Neural cell (in vitro differentiated cells): ENCODE data around the gene GNB3. TPM values are rescaled to one million over a fixed set of nuclear protein-coding genes. Genes with fewer than 3 reads are reported as not detected.
A peak's percentile ranks its signal among the peaks of the same experiment; 100 is the strongest.

Experiments
- H2AFZ ChIP-seq: fragments of 200-600, 300-800 bp; sonication (generic), shearing (Covaris generic); 2 replicates; pipeline ENCODE4 v1.6.0; 2014; ENCODE audit warnings: low read depth, mild to moderate bottlenecking, antibody characterized with exemption, low read length, moderate library complexity
- H3F3A ChIP-seq: fragments of 200-600 bp; shearing (Covaris generic); 2 replicates; pipeline ENCODE4 v1.6.1; 2016; ENCODE audit warnings: mild to moderate bottlenecking, moderate library complexity, mixed read lengths, antibody characterized with exemption, low read length; ENCODE audit not compliant: insufficient read depth, poor library complexity, severe bottlenecking
- H3K27ac ChIP-seq: fragments of 200-600, 300-800 bp; sonication (generic), shearing (Covaris generic); 2 replicates; pipeline ENCODE4 v1.5.1; 2014; ENCODE audit warnings: mild to moderate bottlenecking, low read length, moderate library complexity
- H3K27me3 ChIP-seq: fragments of 300-800, 200-600 bp; sonication (generic), shearing (Covaris generic); 2 replicates; pipeline ENCODE4 v1.6.0; 2014; ENCODE audit warnings: mild to moderate bottlenecking, low read depth, low read length, moderate library complexity; ENCODE audit not compliant: insufficient read depth
- H3K36me3 ChIP-seq: fragments of 300-800, 200-600 bp; sonication (generic), shearing (Covaris generic); 2 replicates; pipeline ENCODE4 v1.5.1; 2014; ENCODE audit warnings: mild to moderate bottlenecking, antibody characterized with exemption, low read length, moderate library complexity; ENCODE audit not compliant: insufficient read depth
- H3K4me2 ChIP-seq: fragments of 300-800, 200-600 bp; sonication (generic), shearing (Covaris generic); 2 replicates; pipeline ENCODE4 v1.6.0; 2014; ENCODE audit warnings: mild to moderate bottlenecking, low read length
- H3K4me3 ChIP-seq: fragments of 300-800, 200-600 bp; sonication (generic), shearing (Covaris generic); 2 replicates; pipeline ENCODE4 v1.5.1; 2014; ENCODE audit warnings: mild to moderate bottlenecking, low read length, moderate library complexity
- H3K79me2 ChIP-seq: fragments of 200-600 bp; shearing (Covaris generic); replicated peaks from 2 replicates; pipeline ENCODE4 v1.6.0; 2014; ENCODE audit warnings: mild to moderate bottlenecking, low read length, moderate library complexity; ENCODE audit not compliant: insufficient read depth
- H3K9ac ChIP-seq: fragments of 300-800, 200-600 bp; sonication (generic), shearing (Covaris generic); 2 replicates; pipeline ENCODE4 v1.6.1; 2016; ENCODE audit warnings: mild to moderate bottlenecking, low read length, mixed read lengths
- H3K9me2 ChIP-seq: fragments of 200-600 bp; shearing (Covaris generic); 2 replicates; pipeline ENCODE4 v1.6.1; 2016; ENCODE audit warnings: mild to moderate bottlenecking, low read length, mixed read lengths; ENCODE audit not compliant: insufficient read depth
- H3K9me3 ChIP-seq: fragments of 200-600, 300-800 bp; sonication (generic), shearing (Covaris generic); 2 replicates; pipeline ENCODE4 v1.6.1; 2016; ENCODE audit warnings: mild to moderate bottlenecking, mixed run types, low read length, moderate library complexity, mixed read lengths
- H4K20me1 ChIP-seq: fragments of 200-600 bp; shearing (Covaris generic); 2 replicates; pipeline ENCODE4 v1.6.1; 2016; ENCODE audit warnings: mild to moderate bottlenecking, mixed run types; ENCODE audit not compliant: insufficient read depth
- EP300 ChIP-seq: fragments of 450-650 bp; conservative IDR thresholded peaks from 2 replicates; pipeline ENCODE4 v1.6.1; 2014; ENCODE audit warnings: antibody characterized with exemption, mild to moderate bottlenecking, moderate library complexity; ENCODE audit not compliant: poor library complexity, severe bottlenecking
- EZH2 ChIP-seq: fragments of 200-600, 300-800 bp; shearing (Covaris generic), sonication (generic); IDR thresholded peaks from 2 replicates; pipeline ENCODE4 v1.6.1; 2014; ENCODE audit warnings: antibody characterized with exemption, low read length, borderline replicate concordance, mild to moderate bottlenecking; ENCODE audit not compliant: insufficient read depth, poor library complexity, severe bottlenecking
- MXI1 ChIP-seq: fragments of 450-650 bp; conservative IDR thresholded peaks from 2 replicates; pipeline ENCODE4 v1.6.1; 2014; ENCODE audit warnings: antibody characterized with exemption, mild to moderate bottlenecking; ENCODE audit not compliant: poor library complexity, severe bottlenecking
- POLR2AphosphoS5 ChIP-seq: IDR thresholded peaks from 2 replicates; pipeline ENCODE4 v1.6.1; 2012
- RAD21 ChIP-seq: fragments of 450-650 bp; conservative IDR thresholded peaks from 2 replicates; pipeline ENCODE4 v1.6.1; 2014; ENCODE audit warnings: antibody characterized with exemption, mild to moderate bottlenecking, moderate library complexity
- SMC3 ChIP-seq: fragments of 450-650 bp; conservative IDR thresholded peaks from 2 replicates; pipeline ENCODE4 v1.6.1; 2014; ENCODE audit warnings: antibody characterized with exemption, mild to moderate bottlenecking, moderate library complexity; ENCODE audit not compliant: poor library complexity
- TAF1 ChIP-seq: IDR thresholded peaks from 2 replicates; pipeline ENCODE4 v1.6.1; 2012; ENCODE audit warnings: low read depth
- polyA plus RNA-seq: library from polyadenylated mRNA; depleted of rRNA; stranded (reverse); fragments of >200 nt; gene quantifications from 2 replicates; pipeline ENCODE4 v1.2.3, GENCODE V29; 2014
- TF ChIP-seq, protein P1 (sequence below): IDR thresholded peaks from 2 replicates; pipeline ENCODE4 v1.6.1; 2012; ENCODE audit warnings: borderline replicate concordance
- TF ChIP-seq, protein P2 (sequence below): fragments of 450-650 bp; IDR thresholded peaks from 2 replicates; pipeline ENCODE4 v1.5.1; 2014; ENCODE audit warnings: antibody characterized with exemption, mild to moderate bottlenecking, moderate library complexity; ENCODE audit not compliant: poor library complexity, severe bottlenecking

Gene GNB3
- polyA plus RNA-seq, 1 donor from 2014 or later = 18.8 TPM

DNA sequence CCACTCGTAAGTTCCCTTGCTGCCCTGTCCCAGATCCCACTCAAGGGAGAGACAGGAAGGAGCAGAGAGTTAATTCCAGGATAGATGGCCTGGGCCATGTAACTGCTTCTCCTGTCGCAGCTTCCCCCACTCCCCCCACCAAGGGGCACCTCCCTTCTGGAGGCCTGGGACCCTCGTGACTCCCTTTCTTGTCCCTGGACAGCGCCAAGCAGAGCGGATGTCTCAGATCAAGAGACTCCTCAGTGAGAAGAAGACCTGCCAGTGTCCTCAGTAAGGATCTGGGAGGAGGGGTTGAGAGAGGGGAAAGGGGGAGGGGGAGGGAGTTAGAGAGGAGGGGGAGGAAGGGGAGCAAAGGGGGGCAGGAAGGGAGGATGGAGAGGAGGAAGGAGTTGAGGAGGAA is 22.1 kb upstream of the GNB3 start:
- H3K36me3 ChIP-seq = no peaks in the 10 kb centered on the region
- H3K4me3 ChIP-seq = no peak overlapping the region
- no peak overlapping the region for H2AFZ ChIP-seq
- H3F3A ChIP-seq = no peaks in the 10 kb centered on the region
- no peak overlapping the region for H3K27ac ChIP-seq
- no peak overlapping the region for H3K4me2 ChIP-seq
- no peak overlapping the region for H3K9ac ChIP-seq
- H4K20me1 ChIP-seq = no peaks in the 10 kb centered on the region
- H3K9me2 ChIP-seq = no peaks in the 10 kb centered on the region
- no peaks in the 10 kb centered on the region for H3K27me3 ChIP-seq
- peaks cover 25% of the 10 kb centered on the region for H3K79me2 ChIP-seq
- TF ChIP-seq MXI1 = no peak
- no peak for TF ChIP-seq RAD21
- no peaks in the 10 kb centered on the region for H3K9me3 ChIP-seq

DNA sequence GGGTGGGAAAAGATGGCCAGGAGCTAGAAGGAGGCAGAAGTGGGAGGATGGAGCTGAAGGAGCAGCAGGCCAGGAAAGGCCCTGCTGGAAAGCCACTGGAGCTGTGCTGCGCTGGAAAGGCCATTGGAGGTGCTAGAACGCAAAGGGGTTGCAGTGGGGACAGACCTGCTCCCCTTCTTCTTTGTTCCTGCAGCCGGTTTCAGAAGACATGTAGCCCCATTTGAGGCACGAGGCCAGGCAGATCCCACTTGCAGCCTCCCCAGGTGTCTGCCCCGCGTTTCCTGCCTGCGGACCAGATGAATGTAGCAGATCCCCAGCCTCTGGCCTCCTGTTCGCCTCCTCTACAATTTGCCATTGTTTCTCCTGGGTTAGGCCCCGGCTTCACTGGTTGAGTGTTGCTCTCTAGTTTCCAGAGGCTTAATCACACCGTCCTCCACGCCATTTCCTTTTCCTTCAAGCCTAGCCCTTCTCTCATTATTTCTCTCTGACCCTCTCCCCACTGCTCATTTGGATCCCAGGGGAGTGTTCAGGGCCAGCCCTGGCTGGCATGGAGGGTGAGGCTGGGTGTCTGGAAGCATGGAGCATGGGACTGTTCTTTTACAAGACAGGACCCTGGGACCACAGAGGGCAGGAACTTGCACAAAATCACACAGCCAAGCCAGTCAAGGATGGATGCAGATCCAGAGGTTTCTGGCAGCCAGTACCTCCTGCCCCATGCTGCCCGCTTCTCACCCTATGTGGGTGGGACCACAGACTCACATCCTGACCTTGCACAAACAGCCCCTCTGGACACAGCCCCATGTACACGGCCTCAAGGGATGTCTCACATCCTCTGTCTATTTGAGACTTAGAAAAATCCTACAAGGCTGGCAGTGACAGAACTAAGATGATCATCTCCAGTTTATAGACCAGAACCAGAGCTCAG is 21.4 kb upstream of the GNB3 start:
- Histone ChIP-seq H3K4me2 (no peak overlapping the region), H3K4me3 (no peak overlapping the region), H3K27ac (peak overlapping the region; percentile 88), H3K9ac (peak overlapping the region; percentile 88), H3K9me3 (no peaks in the 10 kb centered on the region), H3K27me3 (no peaks in the 10 kb centered on the region), H4K20me1 (no peaks in the 10 kb centered on the region), H3F3A (no peaks in the 10 kb centered on the region), H2AFZ (no peak overlapping the region), H3K9me2 (no peaks in the 10 kb centered on the region), H3K79me2 (peaks cover 25% of the 10 kb centered on the region), H3K36me3 (no peaks in the 10 kb centered on the region)
- TF ChIP-seq, protein P1, sequence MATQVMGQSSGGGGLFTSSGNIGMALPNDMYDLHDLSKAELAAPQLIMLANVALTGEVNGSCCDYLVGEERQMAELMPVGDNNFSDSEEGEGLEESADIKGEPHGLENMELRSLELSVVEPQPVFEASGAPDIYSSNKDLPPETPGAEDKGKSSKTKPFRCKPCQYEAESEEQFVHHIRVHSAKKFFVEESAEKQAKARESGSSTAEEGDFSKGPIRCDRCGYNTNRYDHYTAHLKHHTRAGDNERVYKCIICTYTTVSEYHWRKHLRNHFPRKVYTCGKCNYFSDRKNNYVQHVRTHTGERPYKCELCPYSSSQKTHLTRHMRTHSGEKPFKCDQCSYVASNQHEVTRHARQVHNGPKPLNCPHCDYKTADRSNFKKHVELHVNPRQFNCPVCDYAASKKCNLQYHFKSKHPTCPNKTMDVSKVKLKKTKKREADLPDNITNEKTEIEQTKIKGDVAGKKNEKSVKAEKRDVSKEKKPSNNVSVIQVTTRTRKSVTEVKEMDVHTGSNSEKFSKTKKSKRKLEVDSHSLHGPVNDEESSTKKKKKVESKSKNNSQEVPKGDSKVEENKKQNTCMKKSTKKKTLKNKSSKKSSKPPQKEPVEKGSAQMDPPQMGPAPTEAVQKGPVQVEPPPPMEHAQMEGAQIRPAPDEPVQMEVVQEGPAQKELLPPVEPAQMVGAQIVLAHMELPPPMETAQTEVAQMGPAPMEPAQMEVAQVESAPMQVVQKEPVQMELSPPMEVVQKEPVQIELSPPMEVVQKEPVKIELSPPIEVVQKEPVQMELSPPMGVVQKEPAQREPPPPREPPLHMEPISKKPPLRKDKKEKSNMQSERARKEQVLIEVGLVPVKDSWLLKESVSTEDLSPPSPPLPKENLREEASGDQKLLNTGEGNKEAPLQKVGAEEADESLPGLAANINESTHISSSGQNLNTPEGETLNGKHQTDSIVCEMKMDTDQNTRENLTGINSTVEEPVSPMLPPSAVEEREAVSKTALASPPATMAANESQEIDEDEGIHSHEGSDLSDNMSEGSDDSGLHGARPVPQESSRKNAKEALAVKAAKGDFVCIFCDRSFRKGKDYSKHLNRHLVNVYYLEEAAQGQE = no peak
- no peak for TF ChIP-seq SMC3
- TF ChIP-seq EZH2 = no peak
- no peak for TF ChIP-seq RAD21
- TF ChIP-seq POLR2AphosphoS5 = no peak
- TF ChIP-seq, protein P2, sequence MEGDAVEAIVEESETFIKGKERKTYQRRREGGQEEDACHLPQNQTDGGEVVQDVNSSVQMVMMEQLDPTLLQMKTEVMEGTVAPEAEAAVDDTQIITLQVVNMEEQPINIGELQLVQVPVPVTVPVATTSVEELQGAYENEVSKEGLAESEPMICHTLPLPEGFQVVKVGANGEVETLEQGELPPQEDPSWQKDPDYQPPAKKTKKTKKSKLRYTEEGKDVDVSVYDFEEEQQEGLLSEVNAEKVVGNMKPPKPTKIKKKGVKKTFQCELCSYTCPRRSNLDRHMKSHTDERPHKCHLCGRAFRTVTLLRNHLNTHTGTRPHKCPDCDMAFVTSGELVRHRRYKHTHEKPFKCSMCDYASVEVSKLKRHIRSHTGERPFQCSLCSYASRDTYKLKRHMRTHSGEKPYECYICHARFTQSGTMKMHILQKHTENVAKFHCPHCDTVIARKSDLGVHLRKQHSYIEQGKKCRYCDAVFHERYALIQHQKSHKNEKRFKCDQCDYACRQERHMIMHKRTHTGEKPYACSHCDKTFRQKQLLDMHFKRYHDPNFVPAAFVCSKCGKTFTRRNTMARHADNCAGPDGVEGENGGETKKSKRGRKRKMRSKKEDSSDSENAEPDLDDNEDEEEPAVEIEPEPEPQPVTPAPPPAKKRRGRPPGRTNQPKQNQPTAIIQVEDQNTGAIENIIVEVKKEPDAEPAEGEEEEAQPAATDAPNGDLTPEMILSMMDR = no peak
- no peak for TF ChIP-seq TAF1
- TF ChIP-seq MXI1 = no peak
- no peak for TF ChIP-seq EP300
